HEK293 (cell line): Measurements from ENCODE around the gene FERD3L.

Experiments
- CTCF ChIA-PET: fragments of 350-600 bp; formaldehyde crosslinking; extraction: SDS; loops from one replicate; lab custom pipeline; 2021; ENCODE audit warnings: antibody characterized with exemption; lab: Yijun Ruan, JAX
- POLR2A ChIA-PET: fragments of 300-600 bp; formaldehyde crosslinking; extraction: SDS; loops from one replicate; lab custom pipeline; 2020; ENCODE audit warnings: antibody characterized with exemption, inconsistent platforms; lab: Yijun Ruan, JAX
- H3K27ac ChIP-seq: fragments of 200-500 bp; sonication (Bioruptor generic); 2 replicates; pipeline ENCODE4 v1.5.1; 2014; ENCODE audit warnings: low read depth, low read length, control low read depth, inconsistent platforms; ENCODE audit errors: extremely low read depth
- H3K36me3 ChIP-seq, 2 experiments: fragments of 200-500 bp in 1 of 2; sonication (Bioruptor generic) in 1 of 2; 1 replicate in 1 of 2; 2 replicates in 1 of 2; pipeline ENCODE4 v1.5.1; 2014 to 2017; ENCODE audit warnings: inconsistent platforms in 2 of 2, low read length in 2 of 2; ENCODE audit not compliant: control insufficient read depth in 2 of 2, insufficient read depth in 1 of 2
- H3K4me1 ChIP-seq: fragments of 200-500 bp; sonication (Bioruptor generic); 2 replicates; pipeline ENCODE4 v1.5.1; 2014; ENCODE audit warnings: mild to moderate bottlenecking, low read length, inconsistent platforms; ENCODE audit not compliant: control insufficient read depth, insufficient read depth
- H3K4me3 ChIP-seq: 2 replicates; pipeline ENCODE4 v1.5.1; 2011; ENCODE audit warnings: low read depth, mild to moderate bottlenecking, control low read depth, low read length, moderate library complexity
- H3K9me3 ChIP-seq: fragments of 200-500 bp; sonication (Bioruptor generic); 2 replicates; pipeline ENCODE4 v1.5.1; 2014; ENCODE audit warnings: low read depth, low read length, inconsistent platforms; ENCODE audit not compliant: control insufficient read depth, insufficient read depth
- AEBP2 ChIP-seq: fragments of 450-650 bp; formaldehyde crosslinking; IDR thresholded peaks from 2 replicates; pipeline ENCODE4 v1.5.1; 2016; ENCODE audit warnings: missing biosample characterization, missing genetic modification characterization, borderline replicate concordance
- BCL11A ChIP-seq: fragments of 450-650 bp; formaldehyde crosslinking; IDR thresholded peaks from 2 replicates; pipeline ENCODE4 v1.5.1; 2016; ENCODE audit warnings: low read depth, missing biosample characterization, missing genetic modification characterization
- GLIS1 ChIP-seq: fragments of 450-650 bp; formaldehyde crosslinking; IDR thresholded peaks from 2 replicates; pipeline ENCODE4 v1.5.1; 2016; ENCODE audit warnings: missing biosample characterization, missing genetic modification characterization
- PRDM2 ChIP-seq: fragments of 450-650 bp; formaldehyde crosslinking; IDR thresholded peaks from 2 replicates; pipeline ENCODE4 v1.5.1; 2016; ENCODE audit warnings: missing biosample characterization, missing genetic modification characterization, borderline replicate concordance
- PRDM4 ChIP-seq: fragments of 450-650 bp; formaldehyde crosslinking; IDR thresholded peaks from 2 replicates; pipeline ENCODE4 v1.5.1; 2017; ENCODE audit warnings: missing biosample characterization, missing genetic modification characterization
- REST ChIP-seq: fragments of 450-650 bp; formaldehyde crosslinking; IDR thresholded peaks from 2 replicates; pipeline ENCODE4 v1.5.1; 2016; ENCODE audit warnings: missing biosample characterization, missing genetic modification characterization
- SALL2 ChIP-seq: fragments of 450-650 bp; formaldehyde crosslinking; IDR thresholded peaks from 2 replicates; pipeline ENCODE4 v1.5.0; 2017; ENCODE audit warnings: missing biosample characterization, mild to moderate bottlenecking, missing genetic modification characterization, borderline replicate concordance
- WT1 ChIP-seq: fragments of 450-650 bp; formaldehyde crosslinking; IDR thresholded peaks from 2 replicates; pipeline ENCODE4 v1.5.1; 2016; ENCODE audit warnings: missing biosample characterization, missing genetic modification characterization
- YY2 ChIP-seq: fragments of 450-650 bp; formaldehyde crosslinking; IDR thresholded peaks from 2 replicates; pipeline ENCODE4 v1.5.1; 2016; ENCODE audit warnings: missing biosample characterization, missing genetic modification characterization
- ZBTB26 ChIP-seq: fragments of 450-650 bp; formaldehyde crosslinking; optimal IDR thresholded peaks from 2 replicates; pipeline ENCODE3; 2016; ENCODE audit warnings: missing biosample characterization, mild to moderate bottlenecking, missing genetic modification characterization
- ZNF248 ChIP-seq: fragments of 450-650 bp; formaldehyde crosslinking; IDR thresholded peaks from 2 replicates; pipeline ENCODE4 v1.5.1; 2017; ENCODE audit warnings: missing biosample characterization, missing genetic modification characterization
- ZNF280C ChIP-seq: fragments of 450-650 bp; formaldehyde crosslinking; IDR thresholded peaks from 2 replicates; pipeline ENCODE4 v1.5.1; 2016; ENCODE audit warnings: missing biosample characterization, missing genetic modification characterization
- ZNF335 ChIP-seq: fragments of 450-650 bp; formaldehyde crosslinking; conservative IDR thresholded peaks from 2 replicates; pipeline ENCODE4 v1.5.1; 2016; ENCODE audit warnings: missing biosample characterization, missing genetic modification characterization
- ZNF610 ChIP-seq: fragments of 450-650 bp; formaldehyde crosslinking; IDR thresholded peaks from 2 replicates; pipeline ENCODE4 v1.5.1; 2016; ENCODE audit warnings: missing biosample characterization, missing genetic modification characterization, borderline replicate concordance
- ZNF777 ChIP-seq: fragments of 450-650 bp; formaldehyde crosslinking; IDR thresholded peaks from 2 replicates; pipeline ENCODE4 v1.5.1; 2017; ENCODE audit warnings: missing biosample characterization, missing genetic modification characterization, borderline replicate concordance
- ZNF791 ChIP-seq: fragments of 450-650 bp; formaldehyde crosslinking; IDR thresholded peaks from 2 replicates; pipeline ENCODE4 v1.5.1; 2016; ENCODE audit warnings: missing biosample characterization, missing genetic modification characterization
- ZSCAN23 ChIP-seq: fragments of 450-650 bp; formaldehyde crosslinking; IDR thresholded peaks from 2 replicates; pipeline ENCODE4 v1.5.1; 2016; ENCODE audit warnings: missing biosample characterization, missing genetic modification characterization

FERD3L gene

GRCh38 chr7:19106241-19107080, 38.8 kb downstream of the FERD3L start (continued):
- TF ChIP-seq ZBTB26 (tag by site-specific recombination): peak; percentile 39
- TF ChIP-seq GLIS1 (tag by site-specific recombination): peak; percentile 58
- peak; percentile 78 for TF ChIP-seq ZNF335 (tag by site-specific recombination)

- H3K4me3 ChIP-seq: no peak overlapping the region
- H3K9me3 ChIP-seq: no peaks in the 10 kb centered on the region
- ChIA-PET CTCF (interaction anchor here (1.1 to 1.2 kb wide), 2 partner anchors 8 to 9 kb away, joined by 3 read pairs; no protein-coding TSS in a partner anchor), POLR2A (interaction anchor here (0.8 to 1.5 kb wide), 2 partner anchors 12 kb away, joined by 3 to 6 read pairs; partner anchors contain the start of gene TWIST1)
- no peaks in the 10 kb centered on the region for H3K4me1 ChIP-seq
- TF ChIP-seq ZNF280C (no peak), ZNF777 (tag by site-specific recombination) (no peak), ZNF248 (tag by site-specific recombination) (no peak), ZSCAN23 (no peak), PRDM4 (no peak), SALL2 (tag by site-specific recombination) (no peak), PRDM2 (tag by site-specific recombination) (no peak), ZNF791 (tag by site-specific recombination) (no peak), BCL11A (tag by site-specific recombination) (no peak), ZNF610 (tag by site-specific recombination) (no peak), AEBP2 (no peak), YY2 (tag by site-specific recombination) (no peak), WT1 (no peak), REST (no peak)
- no peaks in the 10 kb centered on the region for H3K36me3 ChIP-seq
- H3K27ac ChIP-seq: no peak overlapping the region
Measured at GRCh38 chr7:19105546-19105945, 39.7 kb downstream of the FERD3L start.
